Adrenal gland (tissue), 19 donors: ENCODE results near the gene ASPA. TPM values are rescaled to one million over a fixed set of nuclear protein-coding genes. Genes with fewer than 3 reads are reported as not detected.
"Not testable (repeated sequence)": the region's sequence is repeated elsewhere in the genome, so short reads cannot be mapped to it uniquely, and the experiment has no call there.

Experiments
- DNase-seq, 7 donors: peaks; one replicate each; pipeline ENCODE4 v3.0.0-alpha.2; 2019 to 2020
- H3K27ac ChIP-seq, 5 donors: fragments of 200-600 bp; sonication (generic) in 4 of 5; 1 replicate in 3 of 5; 2 replicates in 2 of 5; pipeline versions ENCODE4 v1.5.1 to v1.8.0; 2016 to 2020; ENCODE audit warnings: mild to moderate bottlenecking in 1 of 5
- H3K27me3 ChIP-seq: fragments of 200-600 bp; 2 replicates; pipeline ENCODE4 v1.8.0; 2021
- H3K36me3 ChIP-seq, 2 donors: fragments of 200-600 bp; replicated peaks in 1 of 2; 1 replicate in 1 of 2; 2 replicates in 1 of 2; pipeline versions ENCODE4 v1.5.1 to v1.8.0; 2018 to 2022
- H3K4me1 ChIP-seq, 2 donors: fragments of 200-600 bp; replicated peaks in 1 of 2; 1 replicate in 1 of 2; 2 replicates in 1 of 2; pipeline versions ENCODE4 v1.5.1 to v1.8.0; 2018 to 2021
- H3K4me3 ChIP-seq, 4 donors: fragments of 200-600 bp; sonication (generic) in 3 of 4; one replicate each; pipeline ENCODE4 v1.5.1; 2016 to 2018
- H3K9me3 ChIP-seq, 3 donors: fragments of 200-600 bp; sonication (generic) in 1 of 3; replicated peaks in 1 of 3; 1 replicate in 2 of 3; 2 replicates in 1 of 3; pipeline versions ENCODE4 v1.5.1 to v1.8.0; 2016 to 2021
- POLR2A ChIP-seq, 2 donors: fragments of 450-650 bp; IDR thresholded peaks; one replicate each; pipeline ENCODE4 v1.6.1; 2017; ENCODE audit warnings: antibody characterized with exemption in 2 of 2, mild to moderate bottlenecking in 2 of 2, moderate library complexity in 1 of 2
- WGBS, 4 donors: extraction: QIAGEN DNeasy Blood & Tissue Kit in 2 of 4; methylation state at CpG; one replicate each; pipeline versions ENCODE4 v1.1.5 to v1.1.7; 2013 to 2017; 5-methylcytosine and 5-hydroxymethylcytosine counted together
- intact Hi-C, 2 donors: fragments of 100-400 bp; cut with DNase I; formaldehyde crosslinking; loops; one replicate each; pipeline versions ENCODE4 v1.14.1 to v1.15.0; 2022 to 2023
- long read RNA-seq, 10 donors: library from polyadenylated mRNA in 3 of 10; unstranded in 2 of 10; stranded (forward) in 1 of 10; transcript quantifications; one replicate each; pipeline ENCODE4 v2.0.0 and lab custom pipeline, GENCODE V29; 2021 to 2026
- polyA plus RNA-seq, 3 donors: library from polyadenylated mRNA; stranded (reverse); fragments of 200-250 nt in 2 of 3; fragments of 350-450 nt in 1 of 3; fragmentation: Illumina TruSeq in 1 of 3; extraction: RNeasy Lipid Tissue Mini Kit (QIAGEN cat#74804) in 1 of 3; gene quantifications; one replicate each; pipeline ENCODE4 v1.2.3, GENCODE V29; 2013 to 2014
- total RNA-seq, 9 donors: library from RNA; depleted of rRNA in 4 of 9; stranded (reverse); fragments of >200 nt in 4 of 9; fragments of 120-200 nt in 1 of 9; fragmentation: NEBNext Ultra II Directional in 1 of 9; extraction: Animal tissue kit (Norgen Biotek cat#: 25700) in 1 of 9; gene quantifications; one replicate each; pipeline versions ENCODE4 v1.1.0 to v1.2.4, GENCODE V29; 2013 to 2023
- TF ChIP-seq, protein P1 (sequence below), 6 experiments: fragments of 450-650 bp in 4 of 6; fragments of 200-600 bp in 2 of 6; sonication (generic) in 1 of 6; IDR thresholded peaks; 1 replicate in 5 of 6; 2 replicates in 1 of 6; pipeline versions ENCODE4 v1.5.1 to v1.8.0; 2016 to 2021; ENCODE audit warnings: antibody characterized with exemption in 6 of 6, mild to moderate bottlenecking in 2 of 6, moderate library complexity in 1 of 6
- donor health status: healthy with polysubstance abuse.
- donor health status: Bipolar disorder and iron deficiency.
- donor health status: DM: yes; HTN: yes; CAD: no.
- donor health status: DM: no; HTN: no; CAD: no.
- donor health status: DM: no; HTN: no; CAD: no.
- donor health status: DM: yes; HTN: yes; CAD: no.

ASPA gene
- total RNA-seq (10 to 100 TPM in 1 of 9 donors, 1 to 10 TPM in 8; 1.3 to 10.1 (median 2.9) TPM), polyA plus RNA-seq (1 to 10 TPM; 2.6 to 5.7 (median 5.5) TPM)
- long read RNA-seq, donor 1, full-length matches to known transcripts, result 1 of 1 reads
- long read RNA-seq, donor 1, partial matches to known transcripts, result 0 of 1 reads
- long read RNA-seq, donor 1, other reads (novel, unspliced or antisense), result 0 of 1 reads
- long read RNA-seq, donor 2, result 0 reads
- long read RNA-seq, donor 3, full-length matches to known transcripts, result 1 of 1 reads
- long read RNA-seq, donor 3, partial matches to known transcripts, result 0 of 1 reads
- long read RNA-seq, donor 3, other reads (novel, unspliced or antisense), result 0 of 1 reads
- long read RNA-seq, donor 4, full-length matches to known transcripts, result 4 of 7 reads
- long read RNA-seq, donor 4, partial matches to known transcripts, result 0 of 7 reads
- long read RNA-seq, donor 4, other reads (novel, unspliced or antisense), result 3 of 7 reads
- long read RNA-seq, donor 5, full-length matches to known transcripts, result 2 of 2 reads
- long read RNA-seq, donor 5, partial matches to known transcripts, result 0 of 2 reads
- long read RNA-seq, donor 5, other reads (novel, unspliced or antisense), result 0 of 2 reads
- long read RNA-seq, donor 6, full-length matches to known transcripts, result 6 of 8 reads
- long read RNA-seq, donor 6, partial matches to known transcripts, result 2 of 8 reads
- long read RNA-seq, donor 6, other reads (novel, unspliced or antisense), result 0 of 8 reads
- long read RNA-seq, donor 7, result 0 reads
- long read RNA-seq, donor 8, result 0 reads
- long read RNA-seq, donor 9, result 0 reads
- long read RNA-seq, donor 10, result 0 reads

DNA sequence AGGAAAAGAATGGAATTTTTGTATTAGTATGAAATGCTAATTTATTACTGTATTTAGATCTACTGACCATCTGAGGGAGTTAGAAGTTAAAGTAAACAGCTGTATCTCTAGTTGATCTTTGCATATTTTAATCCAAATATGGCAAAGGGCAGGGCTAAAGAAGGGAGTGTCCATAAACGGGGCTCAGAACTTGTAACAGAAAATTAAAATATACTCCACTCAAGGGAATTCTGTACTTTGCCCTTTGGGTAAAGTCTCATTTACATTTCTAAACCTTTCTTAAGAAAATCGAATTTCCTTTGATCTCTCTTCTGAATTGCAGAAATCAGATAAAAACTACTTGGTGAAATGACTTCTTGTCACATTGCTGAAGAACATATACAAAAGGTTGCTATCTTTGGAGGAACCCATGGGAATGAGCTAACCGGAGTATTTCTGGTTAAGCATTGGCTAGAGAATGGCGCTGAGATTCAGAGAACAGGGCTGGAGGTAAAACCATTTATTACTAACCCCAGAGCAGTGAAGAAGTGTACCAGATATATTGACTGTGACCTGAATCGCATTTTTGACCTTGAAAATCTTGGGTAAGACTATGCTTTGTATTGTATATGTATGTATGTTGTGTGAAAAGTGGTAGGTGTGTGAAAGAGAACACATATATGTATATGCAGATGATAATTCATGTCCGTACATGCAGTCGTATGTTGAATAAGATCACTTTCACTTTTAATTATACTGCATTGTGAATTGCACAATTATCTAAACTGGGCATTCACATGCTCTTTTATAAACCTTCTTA, at the start of gene ASPA:
ASPA (plus strand) TSS at position 186 of the 799 bp plus-strand sequence; CDS start at position 349, 163 bp downstream.
- peak within 1 kb of the TSS in 1 of 4 donors; percentile 59 for H3K4me3 ChIP-seq
- no peaks in the 10 kb centered on the region for H3K9me3 ChIP-seq
- intact Hi-C loops, result no loop called here
- no peak for TF ChIP-seq POLR2A (IDR thresholded peaks at IDR 0.05)
- TF ChIP-seq, protein P1, sequence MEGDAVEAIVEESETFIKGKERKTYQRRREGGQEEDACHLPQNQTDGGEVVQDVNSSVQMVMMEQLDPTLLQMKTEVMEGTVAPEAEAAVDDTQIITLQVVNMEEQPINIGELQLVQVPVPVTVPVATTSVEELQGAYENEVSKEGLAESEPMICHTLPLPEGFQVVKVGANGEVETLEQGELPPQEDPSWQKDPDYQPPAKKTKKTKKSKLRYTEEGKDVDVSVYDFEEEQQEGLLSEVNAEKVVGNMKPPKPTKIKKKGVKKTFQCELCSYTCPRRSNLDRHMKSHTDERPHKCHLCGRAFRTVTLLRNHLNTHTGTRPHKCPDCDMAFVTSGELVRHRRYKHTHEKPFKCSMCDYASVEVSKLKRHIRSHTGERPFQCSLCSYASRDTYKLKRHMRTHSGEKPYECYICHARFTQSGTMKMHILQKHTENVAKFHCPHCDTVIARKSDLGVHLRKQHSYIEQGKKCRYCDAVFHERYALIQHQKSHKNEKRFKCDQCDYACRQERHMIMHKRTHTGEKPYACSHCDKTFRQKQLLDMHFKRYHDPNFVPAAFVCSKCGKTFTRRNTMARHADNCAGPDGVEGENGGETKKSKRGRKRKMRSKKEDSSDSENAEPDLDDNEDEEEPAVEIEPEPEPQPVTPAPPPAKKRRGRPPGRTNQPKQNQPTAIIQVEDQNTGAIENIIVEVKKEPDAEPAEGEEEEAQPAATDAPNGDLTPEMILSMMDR (IDR thresholded peaks at IDR 0.05), result no peak
- H3K36me3 ChIP-seq, result no peaks in the 10 kb centered on the region
- WGBS, 4 donors, result 35 to 41% (median 40%) methylated on average over 7 of the region's 7 CpGs
- H3K27me3 ChIP-seq, result no peaks in the 10 kb centered on the region
- no peaks in the 10 kb centered on the region for H3K4me1 ChIP-seq
- no peak for DNase-seq
- peak within 1 kb of the TSS in 3 of 5 donors; percentile 14 to 63 (median 29) for H3K27ac ChIP-seq

- intact Hi-C loops, H3K27ac ChIP-seq, H3K9me3 ChIP-seq, H3K27me3 ChIP-seq, H3K36me3 ChIP-seq, H3K4me1 ChIP-seq, H3K4me3 ChIP-seq: not testable (repeated sequence)
- peak in 2 of 7 donors; percentile 2 to 8 for DNase-seq
- WGBS, 4 donors, result 28 to 35% (median 33%) methylated on average over 7 of the region's 7 CpGs
Observed at GRCh38 chr17:3433215-3433614, 42.6 kb upstream of the ASPA start.

DNA sequence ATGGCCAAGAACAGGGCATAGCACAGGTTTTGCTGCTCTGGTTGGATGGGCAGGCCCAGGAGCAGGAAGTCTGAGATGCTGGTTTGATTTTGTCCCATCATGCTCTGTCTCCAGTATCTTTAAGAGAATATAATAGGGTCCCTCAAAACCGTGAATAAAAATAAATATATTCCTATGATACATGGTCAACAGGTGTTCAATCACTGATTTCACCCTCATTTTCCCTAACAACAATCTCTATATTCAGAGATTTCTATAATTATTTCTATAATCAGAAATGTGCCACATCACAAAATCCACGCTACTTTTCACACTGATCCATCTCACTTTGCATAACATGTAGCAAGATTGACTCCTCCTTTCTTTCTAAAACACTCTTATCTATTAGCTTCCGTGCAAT, 42.1 kb upstream of the ASPA start, which contains the start of gene OR1E2:
OR1E2 (minus strand) TSS at position 101 of the 400 bp plus-strand sequence; CDS start at position 101, 0 bp downstream.
- no peaks in the 10 kb centered on the region for H3K36me3 ChIP-seq
- no peak for DNase-seq
- no peaks in the 10 kb centered on the region for H3K27me3 ChIP-seq
- TF ChIP-seq, protein P1 (IDR thresholded peaks at IDR 0.05), result no peak
- no peak for TF ChIP-seq POLR2A (IDR thresholded peaks at IDR 0.05)
- intact Hi-C loops, result no loop called here
- no peaks in the 10 kb centered on the region for H3K4me1 ChIP-seq
- no peak within 1 kb of the TSS for H3K4me3 ChIP-seq
- WGBS, 4 donors, result 68 to 74% (median 70%) methylated on average over 3 of the region's 3 CpGs
- no peak within 1 kb of the TSS for H3K27ac ChIP-seq
- no peaks in the 10 kb centered on the region for H3K9me3 ChIP-seq

GRCh38 chr17:3438368-3438767, 37.4 kb upstream of the ASPA start:
- H3K4me3 ChIP-seq, result no peak overlapping the region
- no peak for TF ChIP-seq POLR2A (IDR thresholded peaks at IDR 0.05)
- TF ChIP-seq, protein P1 (IDR thresholded peaks at IDR 0.05), result no peak
- DNase-seq, result no peak
- 60 to 77% (median 67%) methylated on average over 1 of the region's 1 CpG for WGBS, 4 donors
- H3K4me1 ChIP-seq, result no peaks in the 10 kb centered on the region
- H3K9me3 ChIP-seq, result no peaks in the 10 kb centered on the region
- H3K27ac ChIP-seq, result no peak overlapping the region
- H3K27me3 ChIP-seq, result no peaks in the 10 kb centered on the region
- H3K36me3 ChIP-seq, result no peaks in the 10 kb centered on the region
- intact Hi-C loops, result no loop called here
